Activated CD4-positive, alpha-beta T cell treated with anti-CD3 and anti-CD28 coated beads, Interleukin-2, amount 50 U/mL, for 48 hours (primary cell): Measurements from ENCODE around the gene RAD51B.
"Not testable (repeated sequence)": the region's sequence is repeated elsewhere in the genome, so short reads cannot be mapped to it uniquely, and the experiment has no call there.

Source experiments
- DNase-seq, 2 experiments: peaks; one replicate each; pipeline ENCODE4 v3.0.0-alpha.2; 2020

The RAD51B gene

DNA sequence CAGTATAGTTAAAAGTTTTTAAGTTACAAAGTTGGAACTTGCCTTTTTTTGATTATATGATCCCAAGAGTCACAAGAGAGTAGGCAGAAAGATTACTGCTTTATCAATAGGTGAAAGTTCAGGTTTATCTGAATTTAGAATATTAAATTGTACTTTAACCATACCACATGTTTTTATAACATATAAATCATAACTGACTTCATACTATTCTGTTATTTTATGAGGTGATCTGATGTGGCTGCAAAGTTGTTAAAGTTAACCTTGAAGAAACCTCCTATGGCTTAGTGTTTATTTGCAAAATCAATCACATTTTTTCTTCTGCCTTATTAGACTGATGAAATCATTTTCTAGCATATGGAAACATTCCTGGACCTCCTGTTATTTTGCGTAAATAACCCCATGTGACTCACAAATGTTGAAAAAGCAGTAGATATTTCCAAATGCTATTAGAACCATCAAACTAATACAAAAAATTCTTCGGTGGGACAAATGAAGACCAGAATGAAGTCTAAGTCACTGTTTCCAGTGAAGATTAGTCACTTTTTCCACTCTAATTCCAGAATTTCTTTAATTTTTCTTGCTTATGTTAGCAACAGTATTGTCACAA lies 132.1 kb downstream of the RAD51B start:
- no peak for DNase-seq

DNA sequence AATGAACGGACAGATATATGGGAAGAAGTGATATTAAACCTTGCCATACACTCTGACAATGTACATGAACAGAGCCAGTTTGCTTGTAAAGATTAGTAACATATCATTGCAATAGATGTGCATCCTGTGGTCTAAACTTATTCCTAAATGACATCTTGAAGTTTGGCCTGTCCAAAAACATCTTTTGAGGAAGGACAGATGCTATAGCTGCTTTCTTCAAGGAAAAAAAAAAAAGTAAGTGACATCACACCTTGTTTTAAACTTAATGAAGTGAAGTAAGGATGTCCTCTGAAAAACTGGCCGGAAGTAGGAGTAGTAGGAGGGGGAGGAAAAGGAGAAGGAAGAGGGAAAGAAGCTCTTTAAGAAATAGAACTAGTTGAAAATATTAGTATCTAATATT lies 132.8 kb downstream of the RAD51B start:
- DNase-seq, result no peak

GRCh38 chr14:67952786-67953185 lies 133.2 kb downstream of the RAD51B start:
- DNase-seq, result no peak

DNA sequence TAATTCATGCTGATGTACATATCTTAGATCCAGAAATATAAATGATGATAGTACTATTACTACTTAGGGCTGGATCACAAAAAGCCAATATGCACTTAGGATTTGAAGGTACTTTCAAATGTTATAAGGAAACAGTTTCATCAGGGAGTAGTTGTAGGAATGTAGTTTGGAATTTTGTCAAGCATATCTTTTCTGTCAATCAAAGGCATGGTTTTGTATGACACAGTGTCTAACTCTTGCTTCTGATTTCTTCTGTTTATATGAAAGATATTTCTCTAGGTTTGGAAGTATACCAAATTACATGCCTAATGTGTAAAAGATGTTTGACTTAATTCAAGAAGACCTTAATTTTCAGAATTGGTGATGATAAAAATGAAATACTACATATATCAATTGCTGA lies 135.7 kb downstream of the RAD51B start:
- DNase-seq, result no peak

DNA sequence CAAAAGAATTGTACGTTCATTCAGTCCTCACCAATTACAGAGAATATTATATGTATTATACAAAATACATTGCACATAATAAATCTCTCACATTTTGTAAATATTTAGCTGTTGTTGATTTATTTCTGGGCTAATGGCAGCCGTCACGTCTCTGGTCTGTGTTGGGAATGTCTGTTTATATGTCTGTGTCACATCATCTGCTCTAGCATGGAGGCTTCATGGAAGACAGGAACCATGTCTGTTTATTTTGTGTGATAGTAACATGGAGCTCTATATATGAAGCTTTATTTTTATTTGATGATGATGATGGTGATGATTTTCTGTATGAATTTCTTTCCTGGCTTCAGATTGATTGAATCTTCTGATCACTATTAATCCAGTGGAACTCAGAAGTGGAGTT lies 138.4 kb downstream of the RAD51B start:
- DNase-seq, result no peak

- no peak for DNase-seq
These were observed 142.1 kb downstream of the RAD51B start for GRCh38 chr14:67961676-67962075.

DNA sequence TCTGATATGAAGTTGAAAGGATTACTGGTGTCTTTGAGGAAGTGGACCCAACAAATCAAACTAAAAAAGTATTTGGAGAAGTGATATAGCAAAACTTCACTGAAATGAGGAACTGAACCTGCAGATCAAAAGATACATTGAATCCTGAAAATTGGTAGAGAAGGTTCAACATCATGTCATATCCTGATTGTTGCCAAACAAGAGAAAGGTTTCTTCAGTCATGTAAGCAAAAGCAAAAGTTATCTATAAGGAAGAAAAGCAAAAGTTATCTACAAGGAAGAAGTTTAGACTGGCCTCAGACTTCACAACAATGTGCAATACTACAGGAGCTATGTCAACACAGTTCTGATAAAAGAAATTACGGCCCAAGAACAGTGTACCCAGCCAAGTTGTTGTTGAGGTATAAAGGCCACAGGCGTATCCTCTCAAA lies 142.7 kb downstream of the RAD51B start:
- no peak for DNase-seq

DNA sequence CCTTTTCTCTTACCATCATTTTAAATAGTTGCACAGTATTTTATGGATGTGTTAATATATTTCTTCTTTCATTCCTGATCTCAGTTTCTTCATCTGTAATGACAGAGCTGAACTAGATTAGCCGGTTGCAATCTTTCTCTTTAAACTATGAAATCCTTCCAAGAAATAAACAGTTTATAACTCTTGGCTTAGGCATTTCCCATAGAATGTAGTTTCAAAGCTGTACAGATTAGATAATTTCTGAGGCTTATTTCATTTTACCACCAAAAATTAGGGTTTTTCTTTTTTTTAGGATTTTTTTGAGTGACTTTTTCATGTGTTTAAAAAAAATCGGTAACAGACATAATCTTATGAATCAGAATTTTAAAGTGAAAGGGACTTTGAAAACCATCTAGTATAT lies 144.0 kb downstream of the RAD51B start:
- no peak for DNase-seq

DNA sequence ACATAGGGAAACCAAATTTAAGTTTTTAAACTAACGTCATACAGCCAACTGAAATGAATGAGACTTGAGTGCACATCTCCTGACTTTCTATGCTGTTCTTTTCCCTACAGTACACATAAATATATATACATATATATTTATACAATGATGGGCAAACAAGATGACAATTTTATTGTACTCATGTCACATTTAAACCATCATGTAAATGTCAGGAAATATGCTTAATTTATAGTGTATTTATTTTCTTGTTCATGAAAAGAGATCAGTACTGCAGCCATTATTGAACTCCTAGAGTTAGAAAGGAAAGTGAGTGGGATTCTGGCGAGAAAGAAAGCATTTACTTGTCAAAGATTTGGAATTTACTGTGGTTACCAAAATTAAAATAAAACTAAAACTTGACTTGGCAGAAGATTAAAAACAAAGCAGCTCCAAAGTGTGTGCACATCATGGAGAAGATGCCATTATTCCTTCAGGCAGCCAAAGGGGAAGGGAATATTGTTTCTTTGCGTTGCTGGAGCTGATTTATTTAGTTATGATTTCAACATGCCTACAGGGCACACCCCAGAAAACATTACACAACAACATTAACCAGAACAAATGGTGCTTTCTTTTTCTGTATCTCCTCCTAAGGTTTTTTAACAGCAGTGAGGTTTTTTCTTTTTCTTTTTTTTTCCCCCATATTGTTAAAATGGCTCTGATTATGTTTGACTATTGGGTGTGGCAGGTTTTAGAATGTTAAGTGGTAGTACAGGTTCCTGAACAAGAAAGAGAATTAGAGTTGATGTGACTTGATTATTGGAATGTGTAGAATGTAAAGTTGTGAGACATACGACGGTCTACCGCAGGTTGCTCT lies 144.6 kb downstream of the RAD51B start:
- no peak for DNase-seq

GRCh38 chr14:67965696-67966095 lies 146.1 kb downstream of the RAD51B start:
- no peak for DNase-seq

GRCh38 chr14:67967206-67967605 lies 147.6 kb downstream of the RAD51B start:
- no peak for DNase-seq

DNA sequence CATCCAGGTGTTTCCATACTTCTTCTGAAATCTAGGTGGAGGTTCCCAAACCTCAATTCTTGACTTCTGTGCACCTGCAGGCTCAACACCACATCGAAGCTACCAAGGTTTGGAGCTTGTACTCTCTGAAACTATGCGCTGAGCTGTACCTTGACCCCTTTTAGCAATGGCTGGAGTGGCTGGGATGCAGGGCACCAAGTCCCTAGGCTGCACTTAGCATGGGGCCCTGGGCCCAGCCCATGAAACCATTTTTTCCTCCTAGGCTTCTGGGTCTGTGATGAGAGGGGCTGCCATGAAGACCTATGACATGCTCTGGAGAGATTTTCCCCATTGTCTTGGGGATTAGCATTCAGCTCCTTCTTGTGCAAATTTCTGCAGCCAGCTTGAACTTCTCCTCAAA lies 148.4 kb downstream of the RAD51B start:
- DNase-seq, result not testable (repeated sequence)

GRCh38 chr14:67970923-67971322 lies 151.3 kb downstream of the RAD51B start:
- no peak for DNase-seq

- DNase-seq, result no peak
These were observed 152.3 kb downstream of the RAD51B start for GRCh38 chr14:67971627-67972625.

DNA sequence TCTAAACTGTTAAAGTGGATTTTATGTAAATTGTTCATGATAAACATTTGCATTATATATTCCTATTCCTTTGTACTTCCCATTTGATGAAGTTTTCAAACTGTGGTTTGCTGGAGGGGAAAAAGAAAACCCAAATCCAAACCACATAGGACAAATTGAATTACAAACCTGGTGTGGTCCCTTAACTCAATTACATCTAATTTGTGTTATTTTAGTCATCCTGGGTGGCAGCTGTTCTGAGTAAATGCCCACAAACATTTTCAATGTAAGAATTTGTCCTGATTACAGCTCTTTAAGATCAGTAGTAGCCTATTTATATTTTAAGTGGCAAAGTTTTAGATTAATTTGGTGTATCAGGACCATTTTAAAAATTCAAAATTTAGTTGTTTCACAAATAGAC lies 153.9 kb downstream of the RAD51B start:
- no peak for DNase-seq

GRCh38 chr14:67975470-67975869 lies 155.9 kb downstream of the RAD51B start:
- DNase-seq, result no peak

DNA sequence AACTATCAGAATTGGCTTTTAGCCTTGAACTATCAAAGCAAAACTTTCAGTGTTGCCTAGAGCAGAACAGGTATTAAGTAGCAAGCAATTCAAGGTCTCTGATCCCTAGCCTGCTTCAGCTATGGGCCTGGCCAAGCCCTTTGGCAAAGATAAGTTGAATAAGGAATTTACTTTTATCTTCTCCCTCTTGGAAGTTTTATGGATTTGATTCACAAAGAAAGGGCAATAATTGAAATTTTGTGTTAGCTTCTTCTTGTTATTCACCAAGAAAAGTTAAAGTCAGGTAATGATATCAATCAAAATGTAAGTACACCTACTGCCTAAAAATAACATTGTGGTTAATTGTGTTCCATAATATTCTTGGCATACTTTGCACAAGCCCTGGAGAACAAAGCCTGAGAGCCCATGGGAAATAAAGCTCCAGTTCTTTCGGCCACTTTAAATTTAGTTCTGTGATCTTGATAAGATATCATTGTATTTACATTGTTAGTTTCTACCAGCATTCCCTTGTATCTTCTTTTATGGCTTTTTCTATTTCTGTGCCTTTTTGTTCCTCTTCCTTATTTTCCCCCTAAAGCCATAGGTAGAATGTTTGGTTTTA lies 158.0 kb downstream of the RAD51B start:
- no peak for DNase-seq

- DNase-seq, result no peak
These were observed 159.2 kb downstream of the RAD51B start for GRCh38 chr14:67978749-67979148.

GRCh38 chr14:67982711-67983608 lies 163.4 kb downstream of the RAD51B start:
- DNase-seq, result no peak

DNA sequence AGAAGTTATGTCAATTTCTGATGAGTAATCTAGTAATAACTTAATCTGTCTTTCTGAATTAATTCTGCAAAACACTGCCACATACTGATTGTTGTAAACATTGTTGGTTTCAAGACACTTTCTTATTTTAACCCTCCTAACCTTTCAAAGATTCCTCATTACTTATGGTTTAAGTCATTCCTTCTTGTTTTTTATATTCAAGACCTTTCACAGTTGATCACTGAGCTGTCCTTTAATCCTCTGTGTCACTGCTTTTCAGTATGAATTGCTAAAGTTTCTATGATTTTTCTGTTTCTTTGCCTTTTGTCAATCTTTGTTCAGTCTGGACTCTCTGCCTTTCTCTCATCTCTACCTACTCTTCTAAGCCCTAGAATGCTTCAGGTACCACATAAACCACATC lies 164.7 kb downstream of the RAD51B start:
- DNase-seq, result no peak

DNA sequence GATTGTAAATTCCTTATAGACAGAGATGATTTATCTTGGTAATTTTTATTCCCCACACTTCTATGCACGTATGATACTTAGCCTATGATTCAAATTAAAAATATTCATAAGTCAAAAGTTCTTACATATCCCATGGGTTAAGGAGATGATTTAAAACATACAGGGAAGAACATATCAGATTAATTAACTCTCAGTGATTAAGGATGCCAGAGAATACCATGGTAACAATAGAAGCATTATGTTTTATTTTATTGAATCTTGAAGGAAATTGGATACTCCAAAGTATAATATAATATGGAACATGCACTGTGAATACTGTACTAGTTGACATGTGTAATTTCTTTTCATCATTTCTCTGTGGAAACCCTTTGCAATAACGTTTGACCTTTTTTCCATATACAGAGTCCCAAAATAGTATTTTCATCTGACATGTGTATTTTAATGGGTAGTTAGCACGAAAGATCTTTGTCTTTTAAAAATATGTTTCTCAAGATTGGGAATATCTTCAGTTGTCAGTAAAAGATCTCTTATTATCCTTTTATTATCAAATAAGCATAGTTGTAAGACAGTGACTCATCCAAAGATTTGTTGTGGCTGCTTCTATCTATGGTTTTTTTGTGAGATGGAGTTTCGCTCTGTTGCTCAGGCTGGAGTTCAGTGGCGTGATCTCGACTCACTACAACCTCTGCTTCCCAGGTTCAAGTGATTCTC lies 166.7 kb downstream of the RAD51B start:
- no peak for DNase-seq
